ENCODE data around the gene TCOF1.

DNA sequence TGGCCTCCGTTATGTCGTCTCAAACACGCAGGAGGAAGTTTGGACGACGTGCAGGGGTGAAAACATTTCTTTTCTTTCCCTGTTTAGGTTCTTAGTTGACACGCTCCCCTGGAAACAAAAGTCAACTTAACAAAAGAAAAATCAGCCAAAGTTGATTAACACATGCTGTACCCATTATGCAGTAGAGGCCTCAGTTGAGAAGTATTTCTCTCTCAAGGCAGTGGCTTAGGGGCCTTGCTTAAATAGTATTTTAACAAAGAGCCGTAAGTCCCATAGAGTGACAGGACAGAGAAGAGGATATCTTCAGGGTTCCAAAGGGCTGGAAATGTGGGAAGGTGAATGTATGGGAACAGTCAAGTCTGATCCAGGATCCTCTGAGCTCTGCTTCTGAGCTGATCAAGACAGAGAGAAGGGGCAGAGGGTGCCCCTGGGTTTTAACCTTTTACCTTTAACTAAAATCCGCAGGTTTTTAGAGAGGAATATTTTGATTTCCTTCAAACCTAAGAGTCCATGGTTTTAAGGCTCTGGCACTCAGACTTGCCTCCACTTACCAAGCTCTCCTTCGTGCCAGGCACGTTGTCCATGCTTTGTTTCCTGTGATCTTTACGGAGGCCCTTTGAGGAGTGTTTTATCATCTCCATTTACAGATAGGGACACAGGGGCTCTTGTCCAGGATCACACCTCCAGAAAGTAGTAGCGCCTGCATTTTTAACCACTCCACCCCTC lies 55.8 kb downstream of the TCOF1 start:
- TF ChIP-seq, protein P1, sequence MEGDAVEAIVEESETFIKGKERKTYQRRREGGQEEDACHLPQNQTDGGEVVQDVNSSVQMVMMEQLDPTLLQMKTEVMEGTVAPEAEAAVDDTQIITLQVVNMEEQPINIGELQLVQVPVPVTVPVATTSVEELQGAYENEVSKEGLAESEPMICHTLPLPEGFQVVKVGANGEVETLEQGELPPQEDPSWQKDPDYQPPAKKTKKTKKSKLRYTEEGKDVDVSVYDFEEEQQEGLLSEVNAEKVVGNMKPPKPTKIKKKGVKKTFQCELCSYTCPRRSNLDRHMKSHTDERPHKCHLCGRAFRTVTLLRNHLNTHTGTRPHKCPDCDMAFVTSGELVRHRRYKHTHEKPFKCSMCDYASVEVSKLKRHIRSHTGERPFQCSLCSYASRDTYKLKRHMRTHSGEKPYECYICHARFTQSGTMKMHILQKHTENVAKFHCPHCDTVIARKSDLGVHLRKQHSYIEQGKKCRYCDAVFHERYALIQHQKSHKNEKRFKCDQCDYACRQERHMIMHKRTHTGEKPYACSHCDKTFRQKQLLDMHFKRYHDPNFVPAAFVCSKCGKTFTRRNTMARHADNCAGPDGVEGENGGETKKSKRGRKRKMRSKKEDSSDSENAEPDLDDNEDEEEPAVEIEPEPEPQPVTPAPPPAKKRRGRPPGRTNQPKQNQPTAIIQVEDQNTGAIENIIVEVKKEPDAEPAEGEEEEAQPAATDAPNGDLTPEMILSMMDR (IDR thresholded peaks at IDR 0.05) = no peak
- no peak for TF ChIP-seq POLR2A (IDR thresholded peaks at IDR 0.05)
